HEK293 (cell line): Measurements from ENCODE around the gene ZIC4.

Experiments
- CTCF ChIA-PET: fragments of 350-600 bp; formaldehyde crosslinking; extraction: SDS; loops from one replicate; lab custom pipeline; 2021; ENCODE audit warnings: antibody characterized with exemption; lab: Yijun Ruan, JAX
- POLR2A ChIA-PET: fragments of 300-600 bp; formaldehyde crosslinking; extraction: SDS; loops from one replicate; lab custom pipeline; 2020; ENCODE audit warnings: antibody characterized with exemption, inconsistent platforms; lab: Yijun Ruan, JAX
- H3K27ac ChIP-seq: fragments of 200-500 bp; sonication (Bioruptor generic); 2 replicates; pipeline ENCODE4 v1.5.1; 2014; ENCODE audit warnings: low read depth, low read length, control low read depth, inconsistent platforms; ENCODE audit errors: extremely low read depth
- H3K36me3 ChIP-seq, 2 experiments: fragments of 200-500 bp in 1 of 2; sonication (Bioruptor generic) in 1 of 2; 1 replicate in 1 of 2; 2 replicates in 1 of 2; pipeline ENCODE4 v1.5.1; 2014 to 2017; ENCODE audit warnings: inconsistent platforms in 2 of 2, low read length in 2 of 2; ENCODE audit not compliant: control insufficient read depth in 2 of 2, insufficient read depth in 1 of 2
- H3K4me1 ChIP-seq: fragments of 200-500 bp; sonication (Bioruptor generic); 2 replicates; pipeline ENCODE4 v1.5.1; 2014; ENCODE audit warnings: mild to moderate bottlenecking, low read length, inconsistent platforms; ENCODE audit not compliant: control insufficient read depth, insufficient read depth
- H3K4me3 ChIP-seq: 2 replicates; pipeline ENCODE4 v1.5.1; 2011; ENCODE audit warnings: low read depth, mild to moderate bottlenecking, control low read depth, low read length, moderate library complexity
- H3K9me3 ChIP-seq: fragments of 200-500 bp; sonication (Bioruptor generic); 2 replicates; pipeline ENCODE4 v1.5.1; 2014; ENCODE audit warnings: low read depth, low read length, inconsistent platforms; ENCODE audit not compliant: control insufficient read depth, insufficient read depth
- ATF2 ChIP-seq: fragments of 450-650 bp; formaldehyde crosslinking; IDR thresholded peaks from 2 replicates; pipeline ENCODE4 v1.5.1; 2016; ENCODE audit warnings: missing biosample characterization, missing genetic modification characterization, low read depth
- BCL11A ChIP-seq: fragments of 450-650 bp; formaldehyde crosslinking; IDR thresholded peaks from 2 replicates; pipeline ENCODE4 v1.5.1; 2016; ENCODE audit warnings: low read depth, missing biosample characterization, missing genetic modification characterization
- GLIS1 ChIP-seq: fragments of 450-650 bp; formaldehyde crosslinking; IDR thresholded peaks from 2 replicates; pipeline ENCODE4 v1.5.1; 2016; ENCODE audit warnings: missing biosample characterization, missing genetic modification characterization
- HOXD13 ChIP-seq: sonication (generic); formaldehyde crosslinking; IDR thresholded peaks from 2 replicates; pipeline ENCODE4 v1.8.0; 2022; ENCODE audit warnings: missing genetic modification reagents, borderline replicate concordance
- KLF10 ChIP-seq: fragments of 450-650 bp; IDR thresholded peaks from 2 replicates; pipeline ENCODE4 v1.5.1; 2018; ENCODE audit warnings: missing biosample characterization, mild to moderate bottlenecking, missing genetic modification characterization
- KLF9 ChIP-seq: fragments of 450-650 bp; formaldehyde crosslinking; IDR thresholded peaks from 2 replicates; pipeline ENCODE4 v1.5.1; 2016; ENCODE audit warnings: missing biosample characterization, missing genetic modification characterization, low read depth
- PBX3 ChIP-seq: sonication (generic); formaldehyde crosslinking; IDR thresholded peaks from 2 replicates; pipeline ENCODE4 v1.8.1; 2022; ENCODE audit warnings: mild to moderate bottlenecking, moderate library complexity, missing genetic modification reagents
- ZBTB48 ChIP-seq: fragments of 450-650 bp; formaldehyde crosslinking; IDR thresholded peaks from 2 replicates; pipeline ENCODE4 v1.5.1; 2016; ENCODE audit warnings: missing biosample characterization, missing genetic modification characterization
- ZNF140 ChIP-seq: fragments of 450-650 bp; formaldehyde crosslinking; IDR thresholded peaks from 2 replicates; pipeline ENCODE4 v1.5.1; 2016; ENCODE audit warnings: missing biosample characterization, missing genetic modification characterization
- ZNF155 ChIP-seq: fragments of 450-650 bp; formaldehyde crosslinking; IDR thresholded peaks from 2 replicates; pipeline ENCODE4 v1.5.1; 2016; ENCODE audit warnings: missing biosample characterization, missing genetic modification characterization
- ZNF214 ChIP-seq: fragments of 450-650 bp; formaldehyde crosslinking; IDR thresholded peaks from 2 replicates; pipeline ENCODE4 v1.5.1; 2017; ENCODE audit warnings: missing biosample characterization, mild to moderate bottlenecking, missing genetic modification characterization, borderline replicate concordance
- ZNF280C ChIP-seq: fragments of 450-650 bp; formaldehyde crosslinking; IDR thresholded peaks from 2 replicates; pipeline ENCODE4 v1.5.1; 2016; ENCODE audit warnings: missing biosample characterization, missing genetic modification characterization
- ZNF398 ChIP-seq: fragments of 450-650 bp; formaldehyde crosslinking; IDR thresholded peaks from 2 replicates; pipeline ENCODE4 v1.5.1; 2017; ENCODE audit warnings: missing biosample characterization, missing genetic modification characterization
- ZNF423 ChIP-seq: fragments of 450-650 bp; formaldehyde crosslinking; IDR thresholded peaks from 2 replicates; pipeline ENCODE4 v1.5.1; 2016; ENCODE audit warnings: missing biosample characterization, missing genetic modification characterization
- ZNF433 ChIP-seq: fragments of 450-650 bp; formaldehyde crosslinking; IDR thresholded peaks from 2 replicates; pipeline ENCODE4 v1.5.1; 2016; ENCODE audit warnings: missing biosample characterization, missing genetic modification characterization, low read depth
- ZNF585B ChIP-seq: fragments of 450-650 bp; formaldehyde crosslinking; IDR thresholded peaks from 2 replicates; pipeline ENCODE4 v1.5.1; 2016; ENCODE audit warnings: missing biosample characterization, missing genetic modification characterization
- ZNF600 ChIP-seq: fragments of 450-650 bp; formaldehyde crosslinking; IDR thresholded peaks from 2 replicates; pipeline ENCODE4 v1.5.1; 2016; ENCODE audit warnings: missing biosample characterization, missing genetic modification characterization
- ZNF639 ChIP-seq: fragments of 450-650 bp; formaldehyde crosslinking; IDR thresholded peaks from 2 replicates; pipeline ENCODE4 v1.5.1; 2016; ENCODE audit warnings: missing biosample characterization, missing genetic modification characterization
- ZNF645 ChIP-seq: fragments of 450-650 bp; formaldehyde crosslinking; IDR thresholded peaks from 2 replicates; pipeline ENCODE4; 2016; ENCODE audit warnings: missing biosample characterization, missing genetic modification characterization
- ZSCAN23 ChIP-seq: fragments of 450-650 bp; formaldehyde crosslinking; IDR thresholded peaks from 2 replicates; pipeline ENCODE4 v1.5.1; 2016; ENCODE audit warnings: missing biosample characterization, missing genetic modification characterization
- ZSCAN4 ChIP-seq: fragments of 450-650 bp; formaldehyde crosslinking; IDR thresholded peaks from 2 replicates; pipeline ENCODE4 v1.5.1; 2017; ENCODE audit warnings: missing biosample characterization, missing genetic modification characterization
- ZXDB ChIP-seq: fragments of 450-650 bp; formaldehyde crosslinking; IDR thresholded peaks from 2 replicates; pipeline ENCODE4 v1.5.1; 2016; ENCODE audit warnings: missing biosample characterization, missing genetic modification characterization

Gene ZIC4

GRCh38 chr3:147428754-147429153 is 22.4 kb upstream of the ZIC4 start:
- no peak overlapping the region for H3K4me3 ChIP-seq
- ChIA-PET CTCF (no interaction called here), POLR2A (interaction anchor here (0.6 kb wide), 1 partner anchor 586 kb away, joined by 3 read pairs; no protein-coding TSS in a partner anchor)
- H3K9me3 ChIP-seq: no peaks in the 10 kb centered on the region
- H3K36me3 ChIP-seq: no peaks in the 10 kb centered on the region
- TF ChIP-seq KLF9 (tag by site-specific recombination): no peak
- no peak for TF ChIP-seq ZNF585B
- no peak for TF ChIP-seq ZNF639
- no peaks in the 10 kb centered on the region for H3K4me1 ChIP-seq
- no peak overlapping the region for H3K27ac ChIP-seq

GRCh38 chr3:147428326-147428725 is 22.0 kb upstream of the ZIC4 start:
- Histone ChIP-seq H3K4me3 (no peak overlapping the region), H3K27ac (no peak overlapping the region), H3K9me3 (no peaks in the 10 kb centered on the region), H3K36me3 (no peaks in the 10 kb centered on the region), H3K4me1 (no peaks in the 10 kb centered on the region)
- POLR2A ChIA-PET: no interaction called here
- no peak for TF ChIP-seq ZNF398 (tag by site-specific recombination)
- TF ChIP-seq ATF2 (tag by site-specific recombination): no peak
- TF ChIP-seq ZSCAN23 (tag by site-specific recombination): no peak
- no peak for TF ChIP-seq ZXDB (tag by site-specific recombination)
- no peak for TF ChIP-seq ZNF645
- TF ChIP-seq ZNF155: no peak
- no peak for TF ChIP-seq KLF10 (tag by site-specific recombination)
- no peak for TF ChIP-seq HOXD13 (CRISPR knock-in tag)
- TF ChIP-seq ZBTB48 (tag by site-specific recombination): no peak
- no peak for TF ChIP-seq GLIS1 (tag by site-specific recombination)
- no peak for TF ChIP-seq ZNF280C (tag by site-specific recombination)
- TF ChIP-seq ZNF214 (tag by site-specific recombination): no peak
- TF ChIP-seq ZNF140 (tag by site-specific recombination): no peak
- TF ChIP-seq ZNF423: no peak
- TF ChIP-seq PBX3: no peak
- no peak for TF ChIP-seq ZNF433
- no peak for TF ChIP-seq BCL11A (tag by site-specific recombination)
- TF ChIP-seq ZNF600 (tag by site-specific recombination): no peak
- TF ChIP-seq ZSCAN4: no peak
- CTCF ChIA-PET: no interaction called here
